GM23338 (cell line): Measurements from ENCODE around the gene DCLRE1C.

Experiments
- CTCF ChIP-seq, 2 experiments: fragments of 200-600 bp in 1 of 2; sonication (generic) in 1 of 2; conservative IDR thresholded peaks; 2 replicates each; pipeline versions ENCODE4 v1.5.1 to v1.6.1; 2016 to 2017; ENCODE audit warnings: antibody characterized with exemption in 2 of 2, low read depth in 2 of 2, mild to moderate bottlenecking in 2 of 2, moderate library complexity in 1 of 2
- EZH2 ChIP-seq: fragments of 200-600 bp; sonication (generic); IDR thresholded peaks from one replicate; pipeline ENCODE4 v1.8.0; 2017; ENCODE audit warnings: antibody characterized with exemption, mild to moderate bottlenecking, low read depth; ENCODE audit not compliant: unreplicated experiment
- EZH2phosphoT487 ChIP-seq: fragments of 200-600 bp; sonication (generic); IDR thresholded peaks from one replicate; pipeline ENCODE4 v1.8.1; 2018; ENCODE audit warnings: antibody characterized with exemption; ENCODE audit not compliant: unreplicated experiment
- POLR2AphosphoS5 ChIP-seq: IDR thresholded peaks from 2 replicates; pipeline ENCODE4 v1.6.1; 2016; ENCODE audit warnings: antibody characterized with exemption, low read depth

- TF ChIP-seq EZH2phosphoT487 = no peak
- no peak for TF ChIP-seq CTCF (conservative IDR thresholded peaks at IDR 0.05; ENCODE audit: low read depth in 2 of 2)
- no peak for TF ChIP-seq POLR2AphosphoS5
- TF ChIP-seq EZH2 = no peak
Observed at GRCh38 chr10:14904864-14905263, 49.0 kb downstream of the DCLRE1C start.
